Karpas-422 (cell line): ENCODE data around the gene FAM3D. TPM values are rescaled to one million over a fixed set of nuclear protein-coding genes. Genes with fewer than 3 reads are reported as not detected.
A peak's percentile ranks its signal among the peaks of the same experiment; 100 is the strongest.

ENCODE experiments used
- DNase-seq: peaks from one replicate; pipeline ENCODE4 v3.0.0-alpha.2; 2015
- H2AFZ ChIP-seq: fragments of 200-600 bp; sonication (generic); 2 replicates; pipeline ENCODE4 v1.6.1; 2014; ENCODE audit warnings: antibody characterized with exemption, low read length, mixed read lengths
- H3K27ac ChIP-seq: fragments of 200-600 bp; sonication (generic); 2 replicates; pipeline ENCODE4 v1.5.1; 2014; ENCODE audit warnings: mild to moderate bottlenecking, low read length, moderate library complexity
- H3K27me3 ChIP-seq: fragments of 200-600 bp; sonication (generic); 2 replicates; pipeline ENCODE4 v1.6.1; 2014; ENCODE audit warnings: low read length, mixed read lengths
- H3K36me3 ChIP-seq: fragments of 200-600 bp; sonication (generic); 2 replicates; pipeline ENCODE4 v1.6.1; 2014; ENCODE audit warnings: low read length, mixed read lengths; ENCODE audit not compliant: insufficient read depth
- H3K4me1 ChIP-seq: fragments of 200-600 bp; sonication (generic); 2 replicates; pipeline ENCODE4 v1.6.1; 2014; ENCODE audit warnings: mild to moderate bottlenecking, low read length, mixed read lengths
- H3K4me2 ChIP-seq: fragments of 200-600 bp; sonication (generic); 2 replicates; pipeline ENCODE4 v1.6.1; 2014; ENCODE audit warnings: low read length, low read depth, mild to moderate bottlenecking; ENCODE audit not compliant: poor library complexity, severe bottlenecking
- H3K4me3 ChIP-seq: fragments of 200-600 bp; sonication (generic); 2 replicates; pipeline ENCODE4 v1.5.1; 2014; ENCODE audit warnings: mild to moderate bottlenecking, antibody characterized with exemption, low read length, mixed read lengths
- H3K79me2 ChIP-seq: fragments of 200-600 bp; sonication (generic); 2 replicates; pipeline ENCODE4 v1.6.1; 2014; ENCODE audit warnings: mild to moderate bottlenecking, low read length, mixed read lengths
- H3K9ac ChIP-seq: fragments of 200-600 bp; sonication (generic); 2 replicates; pipeline ENCODE4 v1.6.0; 2014; ENCODE audit warnings: low read length
- H3K9me2 ChIP-seq: fragments of 200-600 bp; sonication (generic), shearing (Covaris generic); replicated peaks from 2 replicates; pipeline ENCODE4 v1.6.0; 2014; ENCODE audit warnings: mild to moderate bottlenecking, low read length, moderate library complexity; ENCODE audit not compliant: insufficient read depth
- H3K9me3 ChIP-seq: fragments of 300-700, 200-600 bp; sonication (generic); 2 replicates; pipeline ENCODE4 v1.6.1; 2014; ENCODE audit warnings: low read length, mixed read lengths
- H4K20me1 ChIP-seq: fragments of 200-600 bp; sonication (generic); 2 replicates; pipeline ENCODE4 v1.6.1; 2014; ENCODE audit warnings: mild to moderate bottlenecking, antibody characterized with exemption, low read length, low read depth; ENCODE audit not compliant: insufficient read depth
- total RNA-seq: library from RNA; depleted of rRNA; stranded (reverse); fragments of >200 nt; shearing (Covaris generic); gene quantifications from 2 replicates; pipeline ENCODE4 v1.2.3, GENCODE V29; 2014; ENCODE audit warnings: low replicate concordance

Gene FAM3D
- total RNA-seq, 1 experiment from 2014 or later: not detected

GRCh38 chr3:58645726-58646125 lies 20.8 kb downstream of the FAM3D start:
- Histone ChIP-seq H3K79me2 (no peaks in the 10 kb centered on the region), H3K4me3 (no peak overlapping the region), H3K4me2 (no peak overlapping the region), H3K9ac (no peak overlapping the region), H4K20me1 (no peaks in the 10 kb centered on the region), H2AFZ (no peak overlapping the region), H3K27ac (no peak overlapping the region), H3K9me3 (no peaks in the 10 kb centered on the region), H3K36me3 (no peaks in the 10 kb centered on the region), H3K9me2 (no peaks in the 10 kb centered on the region), H3K4me1 (no peaks in the 10 kb centered on the region), H3K27me3 (no peaks in the 10 kb centered on the region)
- DNase-seq: no peak

GRCh38 chr3:58642846-58643245 lies 23.7 kb downstream of the FAM3D start:
- Histone ChIP-seq H3K9me3 (no peaks in the 10 kb centered on the region), H3K4me3 (no peak overlapping the region), H3K9ac (no peak overlapping the region), H3K36me3 (no peaks in the 10 kb centered on the region), H3K9me2 (no peaks in the 10 kb centered on the region), H3K79me2 (no peaks in the 10 kb centered on the region), H3K27ac (no peak overlapping the region), H2AFZ (no peak overlapping the region), H3K4me1 (no peaks in the 10 kb centered on the region), H3K4me2 (no peak overlapping the region), H3K27me3 (no peaks in the 10 kb centered on the region), H4K20me1 (no peaks in the 10 kb centered on the region)
- no peak for DNase-seq

DNA sequence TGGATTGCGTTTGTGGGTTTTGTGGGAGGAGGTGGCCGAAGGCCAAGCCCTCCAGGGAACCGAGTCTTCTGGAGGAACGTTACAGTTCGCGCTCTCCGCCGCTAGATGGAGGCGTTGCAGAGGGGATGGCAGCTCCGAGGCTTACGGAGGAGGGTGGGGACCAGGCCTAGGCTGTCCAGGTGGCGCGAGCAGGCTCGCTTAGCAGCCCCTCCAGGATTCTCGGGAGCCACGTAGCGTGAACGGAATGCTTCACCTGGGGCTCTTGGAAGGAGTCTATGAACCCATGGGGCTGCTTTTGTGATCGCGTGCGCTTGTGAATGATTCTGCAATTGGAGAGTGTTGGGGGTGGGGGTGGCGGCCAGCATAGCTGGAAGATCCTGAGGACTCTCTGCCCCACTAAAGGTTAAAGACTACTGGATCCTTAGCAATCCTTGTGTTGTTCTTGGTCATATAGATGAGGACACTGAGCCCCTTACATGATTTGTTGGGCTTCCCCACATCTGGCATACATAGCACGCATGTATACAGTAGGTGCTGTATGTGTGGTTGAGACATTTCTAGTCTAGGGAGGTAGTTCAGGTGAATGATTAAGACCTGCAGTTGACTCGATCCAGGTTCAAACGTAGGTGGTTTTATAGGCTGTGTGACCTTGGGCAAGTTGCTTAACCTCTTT lies 25.7 kb downstream of the FAM3D start:
- no peaks in the 10 kb centered on the region for H3K79me2 ChIP-seq
- H3K27ac ChIP-seq: no peak overlapping the region
- H3K9me3 ChIP-seq: no peaks in the 10 kb centered on the region
- DNase-seq: peak; percentile 85
- H4K20me1 ChIP-seq: no peaks in the 10 kb centered on the region
- H3K9me2 ChIP-seq: no peaks in the 10 kb centered on the region
- no peak overlapping the region for H3K9ac ChIP-seq
- no peaks in the 10 kb centered on the region for H3K27me3 ChIP-seq
- H3K4me2 ChIP-seq: no peak overlapping the region
- H3K36me3 ChIP-seq: no peaks in the 10 kb centered on the region
- no peaks in the 10 kb centered on the region for H3K4me1 ChIP-seq
- no peak overlapping the region for H2AFZ ChIP-seq
- no peak overlapping the region for H3K4me3 ChIP-seq

- no peaks in the 10 kb centered on the region for H3K27me3 ChIP-seq
- no peaks in the 10 kb centered on the region for H3K36me3 ChIP-seq
- H3K4me2 ChIP-seq: no peak overlapping the region
- H2AFZ ChIP-seq: no peak overlapping the region
- H4K20me1 ChIP-seq: no peaks in the 10 kb centered on the region
- no peak for DNase-seq
- H3K4me1 ChIP-seq: no peaks in the 10 kb centered on the region
- H3K9ac ChIP-seq: no peak overlapping the region
- H3K27ac ChIP-seq: no peak overlapping the region
- no peaks in the 10 kb centered on the region for H3K79me2 ChIP-seq
- H3K9me2 ChIP-seq: no peaks in the 10 kb centered on the region
- no peak overlapping the region for H3K4me3 ChIP-seq
- H3K9me3 ChIP-seq: no peaks in the 10 kb centered on the region
These were observed 26.7 kb downstream of the FAM3D start for GRCh38 chr3:58639842-58640241.

DNA sequence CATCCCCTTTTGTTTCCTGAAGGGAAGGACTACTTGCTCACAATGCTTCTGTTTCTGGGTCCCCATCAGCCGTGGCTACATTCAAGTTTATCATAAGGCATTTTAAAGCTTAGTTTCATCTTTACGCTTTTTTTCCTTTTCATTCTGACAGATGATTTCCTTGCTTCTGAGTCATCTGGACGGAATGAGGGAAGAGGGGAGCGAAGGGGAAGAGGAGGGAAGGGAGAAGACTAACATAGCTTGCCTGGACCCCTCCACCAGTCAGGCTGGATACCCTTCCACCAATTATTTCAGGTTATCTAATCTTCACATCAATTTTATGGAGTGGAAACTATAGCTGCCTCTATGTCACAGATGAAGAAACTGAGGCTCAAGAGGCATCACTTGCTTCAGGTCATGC lies 27.6 kb downstream of the FAM3D start:
- Histone ChIP-seq H3K27me3 (no peaks in the 10 kb centered on the region), H3K79me2 (no peaks in the 10 kb centered on the region), H3K27ac (no peak overlapping the region), H3K9me2 (no peaks in the 10 kb centered on the region), H3K4me2 (no peak overlapping the region), H3K9ac (no peak overlapping the region), H3K9me3 (no peaks in the 10 kb centered on the region), H3K4me3 (no peak overlapping the region), H3K4me1 (no peaks in the 10 kb centered on the region), H2AFZ (no peak overlapping the region), H4K20me1 (no peaks in the 10 kb centered on the region), H3K36me3 (no peaks in the 10 kb centered on the region)
- no peak for DNase-seq

DNA sequence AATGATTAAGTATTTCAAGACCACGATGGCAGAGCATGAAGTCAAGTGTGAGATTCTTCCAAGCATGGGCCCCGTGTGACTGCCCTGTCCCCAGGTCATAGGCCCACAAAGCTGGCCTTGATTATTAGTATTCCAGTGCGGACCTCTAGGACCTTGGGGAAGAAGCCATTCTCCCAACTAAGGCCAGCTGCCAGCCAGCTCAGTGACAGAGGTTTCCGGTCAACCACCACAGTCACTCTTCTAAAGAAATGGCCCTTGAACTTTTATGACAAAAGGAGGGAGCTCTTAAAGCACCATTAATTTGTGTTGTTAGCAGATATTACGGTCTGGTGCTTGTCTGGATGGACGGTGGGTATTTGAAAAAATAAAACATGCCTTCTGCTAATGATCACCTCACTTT lies 28.0 kb downstream of the FAM3D start:
- H4K20me1 ChIP-seq: no peaks in the 10 kb centered on the region
- no peaks in the 10 kb centered on the region for H3K9me2 ChIP-seq
- no peaks in the 10 kb centered on the region for H3K79me2 ChIP-seq
- no peaks in the 10 kb centered on the region for H3K36me3 ChIP-seq
- H3K27me3 ChIP-seq: no peaks in the 10 kb centered on the region
- H3K4me3 ChIP-seq: no peak overlapping the region
- H3K27ac ChIP-seq: no peak overlapping the region
- no peak overlapping the region for H3K9ac ChIP-seq
- H3K9me3 ChIP-seq: no peaks in the 10 kb centered on the region
- H3K4me2 ChIP-seq: no peak overlapping the region
- H2AFZ ChIP-seq: no peak overlapping the region
- DNase-seq: no peak
- no peaks in the 10 kb centered on the region for H3K4me1 ChIP-seq

GRCh38 chr3:58637509-58637908 lies 29.1 kb downstream of the FAM3D start:
- H3K9ac ChIP-seq: no peak overlapping the region
- DNase-seq: no peak
- no peak overlapping the region for H2AFZ ChIP-seq
- H3K79me2 ChIP-seq: no peaks in the 10 kb centered on the region
- H3K9me3 ChIP-seq: no peaks in the 10 kb centered on the region
- no peak overlapping the region for H3K27ac ChIP-seq
- H3K4me1 ChIP-seq: no peaks in the 10 kb centered on the region
- no peak overlapping the region for H3K4me3 ChIP-seq
- no peaks in the 10 kb centered on the region for H3K9me2 ChIP-seq
- H3K27me3 ChIP-seq: no peaks in the 10 kb centered on the region
- no peak overlapping the region for H3K4me2 ChIP-seq
- H4K20me1 ChIP-seq: no peaks in the 10 kb centered on the region
- H3K36me3 ChIP-seq: no peaks in the 10 kb centered on the region

DNA sequence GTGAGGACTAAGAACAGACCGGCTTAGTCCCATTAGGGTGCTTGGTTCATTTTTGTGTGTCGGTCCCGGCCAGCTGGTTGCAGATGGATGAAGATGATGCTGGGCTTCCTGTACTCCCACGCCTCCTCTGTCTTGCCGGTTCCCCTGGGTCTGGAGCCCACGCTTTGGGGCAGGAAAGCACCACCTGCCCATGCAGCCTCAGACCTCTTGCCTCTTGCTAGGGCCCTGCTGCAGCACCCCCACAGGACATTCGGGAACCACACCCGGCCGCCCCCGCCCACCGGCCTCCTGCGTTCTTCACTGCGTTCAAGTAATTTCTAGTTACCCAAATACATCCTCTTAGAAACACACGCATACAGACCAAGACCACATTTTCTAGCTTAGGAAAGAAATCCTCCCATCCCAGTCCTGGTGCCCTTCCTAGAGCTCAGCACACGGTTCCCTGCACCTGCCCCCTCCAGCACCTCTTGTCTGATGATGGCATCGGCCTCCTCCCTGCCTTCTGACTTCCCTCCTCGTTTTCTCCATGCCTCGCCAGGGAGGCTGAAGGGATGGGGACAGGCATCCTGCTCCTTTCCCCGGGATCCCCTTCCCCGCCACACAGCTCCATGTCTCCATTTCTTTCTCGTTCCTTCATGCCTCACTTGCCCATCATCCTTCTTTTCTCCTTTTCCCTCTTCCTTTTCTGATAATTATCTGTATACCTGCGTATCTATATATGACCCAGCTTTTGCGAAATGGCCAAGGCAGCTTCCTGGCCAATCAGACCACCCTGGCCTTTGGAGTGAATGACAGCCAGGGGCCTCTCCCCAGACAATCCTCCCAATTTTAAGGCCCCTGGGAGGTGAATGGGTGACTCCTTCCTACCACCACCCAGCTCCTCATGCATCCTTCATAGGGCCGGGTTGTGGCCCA lies 30.9 kb downstream of the FAM3D start:
- H3K9me3 ChIP-seq: no peaks in the 10 kb centered on the region
- no peak for DNase-seq

More for the DNA sequence above, 30.9 kb downstream of the FAM3D start:
- Histone ChIP-seq H3K27ac (no peak overlapping the region), H3K9ac (no peak overlapping the region), H3K27me3 (no peaks in the 10 kb centered on the region), H3K4me3 (no peak overlapping the region), H3K9me2 (no peaks in the 10 kb centered on the region), H2AFZ (no peak overlapping the region), H3K79me2 (no peaks in the 10 kb centered on the region), H4K20me1 (no peaks in the 10 kb centered on the region), H3K4me2 (no peak overlapping the region), H3K36me3 (no peaks in the 10 kb centered on the region), H3K4me1 (no peaks in the 10 kb centered on the region)
